Ecto neural progenitor cell (in vitro differentiated cells): Measurements from ENCODE around the gene OSBPL9.
"Not testable (repeated sequence)": the region's sequence is repeated elsewhere in the genome, so short reads cannot be mapped to it uniquely, and the experiment has no call there.

Source experiments
- DNase-seq: peaks from one replicate; pipeline ENCODE4 v3.0.0-alpha.2; 2018; ENCODE audit warnings: low spot score

The OSBPL9 gene

GRCh38 chr1:51610104-51610503, 6.8 kb upstream of the OSBPL9 start:
- DNase-seq, result not testable (repeated sequence)

DNA sequence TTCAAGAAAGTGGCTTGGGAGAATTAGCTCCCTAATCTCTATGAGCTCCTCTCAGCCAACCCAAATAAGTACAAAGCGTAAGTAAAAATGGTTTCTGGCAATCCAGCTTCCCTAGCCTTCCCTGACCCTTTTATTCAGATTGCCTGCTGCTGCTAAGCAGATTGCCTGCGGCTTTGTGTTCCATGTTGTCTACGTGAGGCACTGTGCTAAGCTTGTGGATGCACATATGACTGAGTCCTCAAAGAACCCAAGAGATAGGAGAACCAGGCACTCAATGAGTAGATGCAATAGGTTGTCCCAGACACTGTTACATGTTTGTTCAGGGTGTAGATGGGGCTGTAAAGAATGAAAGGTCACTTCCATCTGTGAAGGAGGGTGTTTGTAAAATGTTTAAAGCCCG, 6.3 kb upstream of the OSBPL9 start:
- no peak for DNase-seq

DNA sequence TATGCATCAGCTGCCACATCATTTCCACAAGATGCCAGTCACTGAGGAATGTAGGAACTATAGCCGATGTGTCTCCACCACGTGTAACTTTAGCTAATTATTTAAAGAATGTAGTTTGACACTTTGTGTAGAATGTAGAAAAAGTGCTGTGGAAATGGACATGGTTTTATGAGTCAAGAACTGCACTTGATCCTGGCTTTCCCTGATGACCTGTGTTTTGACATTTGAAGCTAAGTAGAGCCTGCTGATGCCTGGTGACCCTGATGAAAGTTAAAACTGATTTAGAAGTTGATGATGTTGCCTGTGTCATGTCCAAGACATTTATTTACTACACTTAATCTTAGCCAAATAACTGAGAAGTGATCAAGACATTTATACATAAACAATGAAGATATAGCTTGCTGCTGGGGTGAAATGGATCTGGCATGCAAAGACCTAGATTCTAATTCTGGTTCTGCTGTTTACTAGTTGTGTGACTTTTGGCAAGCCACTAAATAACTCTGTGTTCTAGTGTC, 4.4 kb upstream of the OSBPL9 start:
- no peak for DNase-seq

GRCh38 chr1:51615780-51616291, 1.1 kb upstream of the OSBPL9 start:
- DNase-seq, result no peak

DNA sequence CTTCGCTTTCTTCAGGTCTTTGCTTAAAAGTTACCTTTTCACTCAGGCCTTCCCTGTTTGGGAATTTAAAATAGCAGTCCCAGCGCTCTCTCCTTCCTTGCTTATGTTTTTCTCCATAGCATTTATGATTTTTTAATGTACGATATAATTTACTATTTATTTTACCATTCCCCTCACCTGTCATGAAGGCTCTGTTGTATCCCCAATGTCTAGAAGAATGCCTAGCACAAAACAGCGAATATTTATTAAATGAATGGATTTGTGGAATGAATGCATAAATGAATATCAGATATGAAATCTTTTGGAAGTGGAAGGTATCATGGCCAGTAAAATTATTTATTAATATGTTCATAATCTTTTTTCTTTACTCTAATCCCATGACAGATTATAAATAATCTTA, 402 bp upstream of the OSBPL9 start:
- no peak for DNase-seq

- DNase-seq, result no peak
These were observed 1.8 kb downstream of the OSBPL9 start for GRCh38 chr1:51618715-51619114.

DNA sequence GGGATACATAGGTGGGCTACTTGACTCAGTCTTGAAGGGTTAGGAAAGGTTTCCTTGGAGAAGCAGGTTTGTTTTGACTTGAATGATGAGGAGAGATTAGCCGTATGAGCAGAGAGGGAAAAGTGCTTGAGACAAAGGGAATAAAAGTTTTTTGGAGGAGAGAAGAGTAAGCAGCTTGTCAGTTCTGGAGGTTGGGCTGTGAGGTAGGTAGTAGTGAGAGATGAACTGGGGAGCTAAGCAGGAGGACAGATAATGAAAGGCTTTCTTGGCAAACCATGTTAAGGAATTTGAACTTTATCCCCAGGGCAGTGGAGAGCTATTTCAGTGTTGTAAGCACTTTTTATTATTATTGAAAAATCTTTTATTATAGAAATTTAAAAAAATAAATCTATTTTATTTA, 3.6 kb downstream of the OSBPL9 start:
- DNase-seq, result no peak

DNA sequence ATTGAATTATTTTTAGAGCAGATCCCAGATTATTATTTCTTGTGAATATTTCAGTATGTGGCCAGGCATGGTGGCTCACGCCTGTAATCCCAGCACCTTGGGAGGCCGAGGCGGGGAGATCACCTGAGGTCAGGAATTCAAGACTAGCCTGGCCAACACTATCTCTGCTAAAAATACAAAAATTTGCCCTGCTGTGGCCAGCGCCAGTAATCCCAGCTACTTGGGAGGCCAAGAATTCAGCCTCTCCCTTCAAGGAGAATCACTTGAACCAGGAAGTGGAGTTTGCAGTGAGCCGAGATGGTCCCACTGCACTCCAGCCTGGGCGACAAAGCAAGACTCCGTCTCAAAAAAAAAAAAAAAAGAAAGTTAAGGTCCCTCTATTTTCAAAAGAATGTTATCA, 4.3 kb downstream of the OSBPL9 start:
- no peak for DNase-seq

DNA sequence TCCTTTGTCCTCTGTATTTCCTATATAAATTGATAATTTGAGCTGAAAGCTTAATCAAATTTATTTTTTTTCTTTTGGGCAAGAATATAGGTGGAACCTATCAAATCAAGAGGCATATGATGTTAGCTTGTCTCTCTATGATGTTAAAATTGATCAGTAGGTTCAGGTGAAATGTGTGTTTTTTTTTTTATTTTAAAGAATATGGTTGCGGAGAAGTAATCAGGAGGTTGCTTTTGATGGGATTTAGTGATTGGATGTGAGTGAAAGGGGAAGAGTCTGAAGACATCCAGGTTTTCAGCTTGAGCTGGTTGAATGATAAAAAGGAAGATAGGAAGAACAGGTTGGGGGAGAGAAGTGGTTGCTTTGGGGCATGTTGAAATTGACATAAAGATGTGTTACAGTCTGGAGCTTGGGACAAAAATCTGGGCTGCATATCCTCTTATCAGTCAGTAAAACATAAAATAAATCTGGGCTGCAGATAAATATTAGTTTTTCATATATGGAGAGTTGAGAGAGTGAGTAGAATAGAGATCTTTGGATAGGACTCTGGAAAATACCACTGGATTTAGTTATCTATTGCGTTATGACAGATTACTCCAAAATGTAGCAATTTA, 5.1 kb downstream of the OSBPL9 start:
- DNase-seq, result no peak

- DNase-seq, result no peak
These were observed 5.6 kb downstream of the OSBPL9 start for GRCh38 chr1:51622455-51622913.

GRCh38 chr1:51623025-51623424, 6.1 kb downstream of the OSBPL9 start:
- DNase-seq, result no peak

DNA sequence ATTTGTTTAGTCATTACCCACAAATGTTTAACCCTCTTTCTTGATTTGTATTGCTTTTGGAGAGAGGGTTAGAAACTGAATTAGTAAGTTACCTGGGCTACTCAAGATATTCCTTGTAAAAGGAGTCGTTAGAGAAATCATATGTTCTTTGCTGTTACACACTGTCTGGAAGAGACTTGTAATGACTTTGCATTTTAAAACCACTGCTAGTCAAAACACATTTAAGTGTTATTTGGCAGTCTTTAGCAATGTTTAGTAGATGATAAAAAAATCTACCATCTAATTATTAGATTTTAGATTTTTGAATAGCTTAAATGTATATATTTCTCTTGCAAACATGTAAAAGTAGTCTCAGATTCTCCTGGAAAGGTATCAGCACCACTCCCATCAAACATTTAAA, 6.6 kb downstream of the OSBPL9 start:
- DNase-seq, result no peak

DNA sequence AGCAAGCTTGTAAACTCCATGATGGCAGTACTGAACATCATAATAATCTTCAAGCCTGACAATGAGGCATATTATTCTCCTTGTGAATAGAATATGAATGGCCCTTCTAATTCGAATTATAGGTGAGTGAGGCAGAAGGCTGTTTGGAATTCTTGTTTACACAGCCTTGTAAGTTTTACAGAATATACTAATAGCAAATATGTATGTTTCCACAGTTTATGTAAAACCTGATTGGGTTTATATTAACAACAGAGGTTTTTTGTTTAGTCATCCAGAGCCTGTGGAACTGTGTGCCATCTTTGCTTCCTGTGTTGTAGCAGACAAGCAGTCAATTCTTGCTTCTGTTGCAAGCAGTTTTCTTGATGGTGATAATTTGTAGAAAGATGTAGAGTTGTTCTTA, 8.0 kb downstream of the OSBPL9 start:
- no peak for DNase-seq

GRCh38 chr1:51627672-51628071, 10.8 kb downstream of the OSBPL9 start:
- no peak for DNase-seq

DNA sequence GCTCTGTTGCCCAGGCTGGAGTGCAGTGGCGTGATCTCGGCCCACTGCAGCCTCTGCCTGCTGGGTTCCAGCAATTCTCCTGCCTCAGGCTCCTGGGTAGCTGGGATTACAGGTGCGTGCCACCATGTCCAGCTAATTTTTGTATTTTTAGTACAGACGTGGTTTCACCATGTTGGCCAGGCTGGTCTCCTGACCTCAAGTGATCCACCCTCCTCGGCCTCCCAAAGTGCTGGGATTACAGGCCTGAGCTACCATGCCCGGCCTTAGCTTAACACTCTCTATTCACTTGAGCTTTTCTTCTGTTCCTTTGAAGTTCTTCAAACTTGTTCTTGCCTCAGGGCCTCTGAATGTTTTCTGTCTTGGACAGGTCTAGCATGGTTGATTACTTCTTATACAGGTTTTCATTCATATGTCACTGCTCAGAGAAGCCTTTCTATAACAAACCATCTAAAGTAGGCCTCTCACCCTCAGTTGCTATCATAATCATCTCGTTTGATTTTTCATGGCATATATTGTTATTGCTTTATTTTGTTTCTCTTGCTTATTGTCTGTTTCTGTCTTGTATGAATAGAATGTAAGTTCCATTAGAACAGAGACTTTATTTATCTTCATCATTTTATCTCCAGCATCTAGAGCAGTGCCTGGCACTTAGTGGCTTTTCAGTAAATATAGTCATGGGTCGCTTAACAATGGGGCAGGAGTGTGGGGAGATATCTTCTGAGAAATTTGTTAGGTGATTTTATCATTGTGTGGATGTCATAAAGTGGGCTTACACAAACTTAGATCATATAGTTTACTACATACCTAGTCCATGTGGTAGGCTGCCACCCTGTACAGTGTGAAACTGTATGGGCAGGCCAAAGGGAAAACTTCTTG, 12.1 kb downstream of the OSBPL9 start:
- DNase-seq, result no peak

- no peak for DNase-seq
These were observed 13.0 kb downstream of the OSBPL9 start for GRCh38 chr1:51629918-51630317.

DNA sequence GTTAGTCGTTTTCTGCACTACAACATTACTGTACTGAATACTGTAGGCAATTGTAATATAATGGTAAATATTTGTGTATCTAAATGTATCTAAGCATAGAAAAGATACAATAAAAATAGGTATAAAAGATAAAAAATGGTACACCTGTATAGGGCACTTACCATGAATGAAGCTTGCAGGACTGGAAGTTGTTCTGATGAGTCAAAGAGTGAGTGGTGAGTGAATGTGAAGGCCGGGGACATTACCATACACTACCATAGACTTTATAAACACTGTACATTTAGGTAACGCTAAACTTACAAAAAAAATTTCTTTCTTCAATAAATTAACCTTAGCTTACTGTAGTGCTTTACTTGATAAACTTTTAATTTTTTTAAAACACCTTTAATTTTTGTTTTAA, 13.5 kb downstream of the OSBPL9 start:
- no peak for DNase-seq

- no peak for DNase-seq
These were observed 14.0 kb downstream of the OSBPL9 start for GRCh38 chr1:51630922-51631321.

DNA sequence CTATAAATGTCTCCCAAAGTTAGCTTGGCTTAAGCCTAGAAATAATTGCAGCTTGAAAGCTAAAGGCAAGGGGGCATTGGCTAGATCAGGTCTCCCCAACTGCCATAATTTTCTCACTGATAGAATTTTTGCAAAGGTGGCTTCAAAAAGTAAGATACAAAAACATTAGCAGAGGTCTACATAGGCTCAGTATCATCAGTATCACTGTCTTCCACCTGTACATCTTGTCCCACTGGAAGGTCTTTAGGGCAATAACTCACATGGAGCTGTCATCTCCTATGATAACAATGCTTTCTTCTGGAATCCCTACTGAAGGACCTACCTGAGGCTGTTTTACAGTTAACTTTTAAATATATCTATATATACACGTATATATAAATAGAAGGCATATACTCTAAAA, 14.9 kb downstream of the OSBPL9 start:
- no peak for DNase-seq

DNA sequence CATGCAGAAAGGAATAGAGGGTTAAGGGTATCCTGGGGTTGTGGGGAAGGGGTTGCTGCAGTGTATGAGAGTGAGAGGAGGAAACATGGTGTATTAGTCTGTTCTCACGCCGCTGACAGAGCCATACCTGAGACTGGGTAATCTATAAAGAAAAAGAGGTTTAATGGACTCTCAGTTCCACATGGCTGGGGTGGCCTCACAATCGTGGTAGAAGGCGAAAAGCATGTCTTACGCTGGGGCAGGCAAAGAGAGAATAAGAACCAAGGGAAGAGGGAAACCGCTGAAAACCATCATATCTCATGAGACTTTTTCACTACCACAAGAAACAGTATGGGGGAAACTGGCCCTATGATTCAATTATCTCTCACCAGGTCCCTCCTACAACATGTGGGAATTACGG, 17.7 kb downstream of the OSBPL9 start:
- DNase-seq, result no peak

GRCh38 chr1:51635615-51636014, 18.7 kb downstream of the OSBPL9 start:
- DNase-seq, result no peak

- DNase-seq, result no peak
These were observed 19.3 kb downstream of the OSBPL9 start for GRCh38 chr1:51636191-51636590.
